HG03196 (cell line): ENCODE results near the gene ZBTB48.
"Not testable (repeated sequence)": the region's sequence is repeated elsewhere in the genome, so short reads cannot be mapped to it uniquely, and the experiment has no call there.

Source experiments
- ATAC-seq: cut with Tn5 transposase; IDR thresholded peaks from one replicate; pipeline ENCODE4 v1.9.1; 2021; ENCODE audit not compliant: unreplicated experiment

The ZBTB48 gene

DNA sequence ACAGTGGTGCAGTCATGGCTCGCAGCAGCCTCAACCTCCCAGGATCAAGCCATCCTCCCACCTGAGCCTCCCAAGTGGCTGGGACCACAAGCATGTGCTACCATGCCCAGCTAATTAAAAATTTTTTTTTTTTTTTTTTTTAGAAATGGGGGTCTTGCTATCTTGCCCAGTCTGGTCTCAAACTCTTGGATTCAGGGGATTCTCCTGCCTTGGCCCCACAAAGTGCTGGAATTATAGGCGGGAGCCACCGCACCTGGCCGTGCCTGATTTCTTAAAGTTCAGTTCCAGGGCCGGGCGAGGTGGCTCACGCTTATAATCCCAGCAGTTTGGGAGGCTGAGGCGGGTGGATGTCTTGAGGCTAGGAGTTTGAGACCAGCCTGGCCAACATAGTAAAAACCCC lies 51.3 kb downstream of the ZBTB48 start:
- no peak for ATAC-seq

DNA sequence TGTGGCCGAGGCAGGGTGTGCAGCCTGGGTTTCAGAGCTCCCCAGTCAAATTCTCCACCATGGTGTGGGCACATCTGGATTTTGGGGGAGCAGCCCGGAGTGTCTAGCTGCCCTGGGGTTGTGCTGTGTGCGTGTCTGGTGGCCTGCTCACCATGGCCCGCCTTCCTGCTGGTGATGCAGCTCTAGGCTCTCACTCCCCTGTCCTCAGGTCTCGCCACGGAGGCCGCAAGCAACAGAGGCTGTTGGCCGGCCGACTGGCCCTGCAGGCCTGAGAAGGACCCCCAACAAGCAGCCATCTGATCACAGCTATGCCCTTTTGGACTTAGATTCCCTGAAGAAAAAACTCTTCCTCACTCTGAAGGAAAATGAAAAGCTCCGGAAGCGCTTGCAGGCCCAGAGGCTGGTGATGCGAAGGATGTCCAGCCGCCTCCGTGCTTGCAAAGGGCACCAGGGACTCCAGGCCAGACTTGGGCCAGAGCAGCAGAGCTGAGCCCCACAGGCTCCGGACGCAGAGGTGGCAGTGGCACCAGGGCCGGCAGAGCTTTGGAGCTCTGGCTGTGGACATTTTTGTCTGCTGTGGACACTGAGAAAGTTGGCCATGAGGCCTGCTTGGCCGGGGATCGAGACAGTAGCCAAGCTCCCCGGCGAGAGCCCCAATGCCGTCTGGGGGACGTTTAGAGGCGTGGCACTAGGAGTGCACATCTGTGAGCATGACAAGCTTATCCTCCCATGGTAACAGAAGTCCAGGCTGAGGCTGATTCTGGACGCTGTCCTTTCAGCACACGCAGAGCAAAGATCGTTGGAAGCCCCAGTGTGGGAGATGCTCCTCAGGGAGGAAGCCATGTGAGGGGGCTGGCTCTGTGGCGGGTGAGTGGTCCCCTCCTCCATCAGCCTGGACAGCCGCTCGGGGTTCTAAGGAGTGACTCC lies 53.1 kb downstream of the ZBTB48 start:
- ATAC-seq: no peak

DNA sequence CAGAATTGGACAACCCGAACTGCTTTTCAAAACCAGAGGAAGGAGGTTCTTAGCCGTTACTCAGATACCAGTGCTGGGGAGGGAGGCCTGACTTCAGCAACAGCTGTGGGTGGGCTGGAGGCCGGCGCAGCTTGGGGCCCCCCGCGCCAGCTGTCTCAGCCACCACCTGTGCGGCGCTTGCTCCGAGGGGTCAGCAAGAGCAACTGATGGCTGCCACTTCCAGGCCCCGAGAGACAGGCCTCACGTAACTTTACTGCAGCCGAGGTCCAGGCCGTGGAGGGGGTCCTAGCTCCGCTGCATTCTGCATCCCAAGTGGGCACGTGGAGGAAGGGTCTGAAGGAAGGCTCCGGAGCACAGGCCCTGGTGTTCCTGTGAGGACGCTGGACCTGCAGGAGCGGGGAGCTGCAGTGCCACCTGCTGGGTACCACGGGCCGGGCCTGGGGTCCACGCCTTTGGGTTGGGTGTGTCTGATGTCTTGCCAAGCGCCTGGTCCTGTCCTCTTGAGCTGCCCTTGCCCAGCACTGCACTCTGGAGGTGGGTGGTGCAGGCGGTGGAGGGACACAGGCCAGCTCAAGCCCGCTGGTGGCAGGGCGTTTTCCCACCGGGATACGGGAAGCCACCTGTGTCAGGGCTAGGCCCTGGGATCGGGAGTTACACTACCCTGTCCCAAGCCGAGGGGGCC lies 54.7 kb downstream of the ZBTB48 start:
- no peak for ATAC-seq

DNA sequence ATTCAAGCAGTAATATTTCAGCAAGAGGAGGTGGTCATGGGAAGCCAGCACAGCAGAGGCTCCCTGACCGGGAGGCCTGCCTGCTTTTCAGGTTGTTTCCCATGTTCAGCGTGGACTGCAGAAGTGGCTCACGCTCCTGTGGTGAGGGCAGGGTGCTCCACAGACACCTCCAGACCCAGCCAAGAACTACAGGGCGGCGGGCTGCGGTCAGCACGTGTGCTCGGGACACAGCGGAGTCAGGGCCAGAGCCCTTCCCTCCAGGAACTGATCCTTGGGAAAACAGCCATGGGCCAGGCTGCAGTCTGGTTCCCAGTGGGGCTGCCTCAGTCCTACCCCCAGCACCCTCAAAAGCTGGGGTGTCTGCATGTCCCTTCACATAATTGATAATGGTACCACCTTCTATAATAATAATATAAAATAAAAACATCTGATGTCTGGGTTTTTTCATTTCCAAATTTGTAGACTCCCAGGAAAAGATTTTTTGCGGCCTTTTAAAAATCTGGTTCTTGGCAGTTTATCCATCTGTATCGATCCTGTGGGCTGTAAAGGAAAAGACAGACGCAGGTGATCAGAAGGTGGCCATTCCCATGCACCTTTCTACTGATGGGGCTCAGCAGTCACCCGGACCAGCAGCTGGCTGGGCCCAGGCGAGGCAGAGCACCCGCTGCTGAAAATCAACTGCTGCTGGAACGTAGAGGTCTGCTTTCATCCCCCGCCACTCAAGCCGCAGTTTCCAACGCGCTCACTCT lies 55.5 kb downstream of the ZBTB48 start:
- ATAC-seq: no peak

DNA sequence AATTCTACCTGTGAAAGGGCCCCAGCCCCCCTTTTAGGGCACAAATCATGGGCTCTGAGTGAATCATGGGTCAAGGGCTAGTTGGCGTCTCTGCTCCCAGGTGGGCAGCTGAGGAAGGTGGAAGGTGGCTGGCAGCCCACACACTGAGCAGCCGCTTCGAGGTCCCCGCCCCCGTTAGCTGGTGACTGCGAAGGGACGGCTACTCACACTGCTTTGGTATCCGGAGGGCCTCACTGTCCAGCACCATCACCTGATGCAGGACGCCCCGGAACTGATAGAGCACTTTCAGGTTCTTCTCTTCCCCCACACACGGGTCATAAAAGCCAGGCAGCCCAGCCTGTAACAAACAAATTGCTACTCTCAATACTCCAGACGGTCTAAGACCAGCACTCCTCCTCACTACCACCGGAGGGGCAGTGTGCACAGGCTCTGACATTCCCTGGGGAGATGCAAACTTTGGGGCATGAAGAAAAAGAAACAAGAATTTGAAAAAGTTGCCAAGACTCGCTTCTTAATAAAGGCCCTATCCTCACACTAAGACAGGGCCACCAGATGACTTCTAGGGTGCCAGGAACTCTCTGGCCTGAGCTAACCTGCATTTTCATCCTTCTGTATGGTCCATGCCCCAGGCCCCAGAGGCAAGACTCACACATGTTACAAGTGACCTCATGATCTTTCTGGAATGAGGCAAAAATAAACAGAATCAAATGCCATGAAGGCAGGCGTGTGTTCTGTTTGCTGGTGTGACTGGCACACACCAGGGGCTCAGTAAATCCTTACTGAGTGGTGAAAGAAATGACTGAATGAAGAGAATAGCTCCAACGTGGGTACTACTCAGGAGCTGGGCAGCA lies 56.3 kb downstream of the ZBTB48 start:
- no peak for ATAC-seq

DNA sequence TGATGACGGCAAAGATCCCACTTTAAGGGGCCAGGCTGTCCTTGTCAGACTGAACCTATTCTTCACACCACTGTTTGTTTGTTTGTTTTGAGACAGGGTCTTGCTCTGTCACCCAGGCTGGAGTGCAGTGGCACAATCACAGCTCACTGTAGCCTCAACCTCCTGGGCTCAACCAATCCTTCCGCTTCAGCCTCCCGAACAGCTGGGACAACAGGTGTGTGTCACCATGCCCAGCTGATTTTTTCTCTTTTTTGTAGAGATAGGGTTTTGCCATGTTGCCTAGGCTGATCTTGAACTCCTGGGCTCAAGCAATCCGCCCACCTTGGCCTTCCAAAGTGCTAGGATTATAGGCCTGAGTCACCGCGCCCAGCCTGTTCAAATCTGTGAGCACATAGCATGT lies 57.0 kb downstream of the ZBTB48 start:
- ATAC-seq: not testable (repeated sequence)

DNA sequence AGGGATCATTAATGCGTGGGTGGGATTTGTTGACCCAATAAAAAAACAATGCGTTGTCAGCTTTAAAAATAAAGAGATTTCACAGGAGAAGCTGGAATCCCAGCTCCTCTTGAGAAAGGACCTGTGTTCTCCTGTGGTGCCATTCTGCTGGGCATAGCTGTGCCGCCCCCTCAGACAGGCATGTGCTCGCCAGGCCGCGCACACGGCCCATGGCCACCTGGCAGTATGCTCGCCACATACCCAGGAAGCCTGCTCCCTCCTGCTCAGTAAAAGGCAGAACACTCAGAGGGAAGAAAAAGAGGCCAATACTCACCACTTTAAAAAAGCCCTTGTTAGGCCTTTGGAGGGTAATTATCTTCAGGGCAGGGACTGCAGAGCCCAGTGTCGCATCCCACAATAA lies 58.0 kb downstream of the ZBTB48 start:
- ATAC-seq: no peak

DNA sequence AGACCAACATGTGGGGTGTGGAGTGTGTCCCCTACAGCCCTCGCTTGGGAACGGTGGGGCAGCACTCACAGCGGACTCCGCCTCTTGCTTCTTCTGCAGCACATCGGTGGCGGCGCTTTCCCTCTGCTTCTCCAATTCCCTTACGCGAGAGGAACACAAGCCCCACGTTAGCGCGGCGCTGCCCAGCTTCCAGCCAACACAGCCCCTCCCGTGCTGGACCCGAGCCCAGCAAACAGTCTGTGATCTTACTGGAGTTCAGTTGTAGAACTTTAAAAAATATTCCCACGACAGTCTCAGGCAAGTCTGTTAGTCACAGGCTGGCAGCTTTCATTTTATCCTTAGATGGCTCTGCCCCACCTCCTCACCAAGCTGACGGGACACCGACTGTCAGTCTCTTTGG lies 58.4 kb downstream of the ZBTB48 start:
- no peak for ATAC-seq
